Esophagus squamous epithelium (tissue), 5 donors: ENCODE data around the gene FAM153A. TPM values are rescaled to one million over a fixed set of nuclear protein-coding genes. Genes with fewer than 3 reads are reported as not detected.
"Not testable (repeated sequence)": the region's sequence is repeated elsewhere in the genome, so short reads cannot be mapped to it uniquely, and the experiment has no call there.

Experiments used
- DNase-seq: peaks from one replicate; lab custom pipeline; 2025; lab: John Stamatoyannopoulos, UW
- H3K27ac ChIP-seq, 4 donors: fragments of 200-600 bp; sonication (generic); one replicate each; pipeline ENCODE4 v1.5.1; 2016 to 2019; ENCODE audit warnings: mild to moderate bottlenecking in 1 of 4
- H3K27me3 ChIP-seq, 4 donors: fragments of 200-600 bp; sonication (generic); 1 replicate in 3 of 4; 2 replicates in 1 of 4; pipeline versions ENCODE4 v1.5.1 to v1.6.0; 2017 to 2021; ENCODE audit warnings: antibody characterized with exemption in 1 of 4
- H3K36me3 ChIP-seq, 3 donors: fragments of 200-600 bp; sonication (generic); one replicate each; pipeline ENCODE4 v1.5.1; 2016 to 2019
- H3K4me1 ChIP-seq, 3 donors: fragments of 200-600 bp; sonication (generic); one replicate each; pipeline ENCODE4 v1.5.1; 2017 to 2019
- H3K4me3 ChIP-seq, 4 donors: fragments of 200-600 bp; sonication (generic); 1 replicate in 3 of 4; 2 replicates in 1 of 4; pipeline ENCODE4 v1.5.1; 2016 to 2019; ENCODE audit warnings: mild to moderate bottlenecking in 2 of 4, moderate library complexity in 1 of 4
- H3K9me3 ChIP-seq, 3 donors: fragments of 200-600 bp; sonication (generic); one replicate each; pipeline ENCODE4 v1.5.1; 2016 to 2019
- WGBS, 2 donors: methylation state at CpG; one replicate each; pipeline ENCODE4 v1.1.5; 2018; 5-methylcytosine and 5-hydroxymethylcytosine counted together
- intact Hi-C: fragments of 100-400 bp; cut with DNase I; formaldehyde crosslinking; loops from one replicate; pipeline ENCODE4 v1.15.0; 2022
- total RNA-seq, 4 donors: library from RNA; depleted of rRNA; stranded (reverse); fragments of >200 nt; gene quantifications; one replicate each; pipeline ENCODE4 v1.1.0, GENCODE V29; 2016
- donor health status: DM: yes; HTN: yes; CAD: no.

Gene FAM153A
- total RNA-seq, 4 donors from 2014 or later = 0.40 to 6.3 (median 0.57) TPM; not detected in 1

DNA sequence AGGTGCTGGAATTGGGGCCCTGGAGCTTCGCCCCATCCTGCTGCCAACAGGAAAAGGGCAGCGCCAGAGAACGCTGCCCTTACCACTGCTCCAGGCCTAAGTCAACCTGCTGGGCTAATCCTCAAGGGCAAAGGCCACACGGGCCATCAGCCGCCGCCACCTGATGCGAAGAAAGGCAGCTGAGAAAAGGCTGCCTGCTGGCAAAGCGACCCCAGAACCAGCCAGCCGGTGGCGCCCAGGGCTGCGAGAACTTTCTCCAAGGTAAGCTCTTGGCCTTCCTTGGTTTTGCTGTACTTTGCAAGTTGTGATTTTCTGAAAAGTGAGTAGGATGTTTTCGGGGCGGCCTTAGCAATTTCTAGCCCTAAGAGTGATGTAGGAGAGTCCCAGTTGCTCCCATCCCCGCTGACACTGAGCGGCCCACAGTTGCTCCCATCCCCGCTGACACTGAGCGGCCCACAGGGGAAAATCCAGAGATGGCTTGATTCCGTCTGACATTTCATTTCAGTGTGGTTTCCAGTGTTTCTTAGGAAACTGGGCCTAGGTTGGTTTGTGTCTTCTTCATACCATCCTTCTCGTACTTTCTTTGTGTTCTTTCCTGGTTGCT lies 15.6 kb upstream of the FAM153A start:
- H3K4me3 ChIP-seq, H3K27ac ChIP-seq, DNase-seq, H3K9me3 ChIP-seq, H3K4me1 ChIP-seq, H3K27me3 ChIP-seq, H3K36me3 ChIP-seq, intact Hi-C loops: not testable (repeated sequence)
- WGBS, 2 donors = no CpG with 5 or more reads among the region's 19 CpGs

DNA sequence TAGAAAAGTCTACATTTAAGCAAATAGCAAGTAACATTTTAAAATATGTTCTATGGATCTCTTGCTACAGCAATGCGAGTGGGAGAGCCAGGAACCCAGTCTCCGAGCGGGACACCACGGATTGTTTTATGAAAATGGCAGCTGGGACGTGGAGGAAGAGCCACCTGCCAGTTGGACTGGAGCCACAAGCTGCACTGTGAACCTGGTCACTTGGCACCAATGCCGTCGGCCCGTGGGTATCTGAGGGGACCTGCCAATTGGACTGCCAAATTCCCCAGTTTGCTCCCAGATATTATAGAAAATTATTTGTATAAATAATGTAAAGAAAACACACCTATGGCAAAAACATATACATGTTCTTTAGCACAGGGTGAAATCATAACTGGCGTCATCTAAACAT lies 10.6 kb upstream of the FAM153A start:
- H3K27me3 ChIP-seq, H3K4me1 ChIP-seq, H3K9me3 ChIP-seq, DNase-seq, intact Hi-C loops, H3K36me3 ChIP-seq, H3K4me3 ChIP-seq, H3K27ac ChIP-seq: not testable (repeated sequence)
- 51% methylated on average over 4 of the region's 9 CpGs; no CpG with 5 or more reads in 1 of the 2 donors for WGBS, 2 donors

DNA sequence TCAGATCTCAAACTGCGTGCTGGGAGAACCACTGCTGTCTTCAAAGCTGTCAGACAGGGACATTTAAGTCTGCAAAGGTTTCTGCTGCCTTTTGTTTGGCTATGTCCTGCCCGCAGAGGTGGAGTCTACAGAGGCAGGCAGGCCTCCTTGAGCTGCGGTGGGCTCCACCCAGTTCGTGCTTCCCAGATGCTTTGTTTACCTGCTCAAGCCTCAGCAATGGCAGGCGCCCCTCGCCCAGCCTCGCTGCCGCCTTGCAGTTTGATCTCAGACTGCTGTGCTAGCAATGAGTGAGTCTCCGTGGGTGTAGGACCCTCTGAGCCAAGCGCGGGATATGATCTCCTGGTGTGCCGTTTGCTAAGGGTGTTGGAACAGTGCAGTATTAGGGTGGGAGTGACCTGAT lies 8.9 kb upstream of the FAM153A start:
- WGBS, 2 donors = 85% methylated on average over 4 of the region's 12 CpGs; no CpG with 5 or more reads in 1 of the 2 donors
- intact Hi-C loops = not testable (repeated sequence)

DNA sequence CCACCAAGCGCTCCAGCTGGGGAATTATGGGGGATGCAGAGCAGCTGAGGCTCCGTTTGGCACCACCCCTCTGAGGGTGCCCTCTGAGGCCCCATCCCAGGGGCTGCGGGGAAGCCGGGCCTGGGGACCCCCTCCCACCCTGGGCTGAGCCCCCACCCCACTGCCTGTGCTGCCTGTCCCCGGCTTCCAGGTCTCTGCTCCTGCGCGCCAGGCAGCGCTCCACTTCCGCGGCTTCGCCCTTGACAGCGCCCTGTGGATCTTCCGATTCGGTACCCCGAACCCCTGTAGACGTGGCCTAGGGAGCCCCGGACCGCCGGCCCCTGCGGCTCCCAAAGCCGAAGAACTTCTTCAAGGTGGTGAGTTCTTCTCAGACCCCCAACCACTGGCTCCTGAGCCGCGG lies 530 bp downstream of the FAM153A start:
- intact Hi-C loops, H3K36me3 ChIP-seq: not testable (repeated sequence)
- no CpG with 5 or more reads among the region's 23 CpGs for WGBS, 2 donors

More for the DNA sequence above, 8.9 kb upstream of the FAM153A start:
- DNase-seq, H3K27ac ChIP-seq, H3K4me1 ChIP-seq, H3K4me3 ChIP-seq, H3K27me3 ChIP-seq, H3K9me3 ChIP-seq, H3K36me3 ChIP-seq: not testable (repeated sequence)

DNA sequence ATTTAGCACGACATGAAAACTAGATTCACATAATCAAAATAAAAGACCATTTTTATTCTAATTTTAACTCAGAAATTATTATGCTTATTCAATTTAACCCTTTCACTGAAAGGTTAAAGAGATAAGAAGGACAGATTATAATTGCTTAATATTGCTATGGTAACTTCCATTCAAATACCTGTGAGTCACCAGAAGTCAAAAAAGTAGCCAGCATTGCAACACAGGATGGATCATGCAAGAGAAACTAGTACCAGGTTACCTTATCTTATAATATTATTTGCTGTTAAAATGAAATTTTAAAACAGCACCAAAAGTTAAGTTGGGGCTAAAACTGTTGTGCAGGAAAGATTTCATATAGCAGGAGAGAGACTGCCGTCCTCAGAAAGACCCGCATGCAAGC lies 11.5 kb downstream of the FAM153A start:
- DNase-seq = not testable (repeated sequence)
- 33% methylated on average over 1 of the region's 3 CpGs; no CpG with 5 or more reads in 1 of the 2 donors for WGBS, 2 donors

More for the DNA sequence above, 530 bp downstream of the FAM153A start:
- not testable (repeated sequence) for H3K9me3 ChIP-seq, H3K4me3 ChIP-seq, H3K4me1 ChIP-seq, H3K27me3 ChIP-seq, DNase-seq, H3K27ac ChIP-seq

DNA sequence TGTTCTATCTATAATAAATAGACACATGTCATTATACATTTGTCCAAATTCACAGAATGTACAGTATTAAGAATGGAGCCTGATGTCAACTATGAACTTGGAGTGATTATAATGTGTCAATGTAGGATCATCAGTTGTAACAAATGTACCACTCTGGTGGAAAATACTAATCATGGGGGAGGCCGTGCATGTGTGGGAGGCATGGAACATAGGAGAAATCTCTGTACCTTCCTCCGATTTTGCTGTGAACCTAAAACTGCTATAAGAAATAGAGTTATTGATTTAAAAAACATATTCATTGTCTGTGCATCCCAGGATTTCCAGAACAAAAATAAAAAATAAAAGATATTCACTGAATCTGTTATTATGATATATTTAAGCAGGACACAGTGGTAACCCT lies 12.1 kb downstream of the FAM153A start:
- intact Hi-C loops, DNase-seq, H3K27me3 ChIP-seq, H3K27ac ChIP-seq, H3K4me1 ChIP-seq, H3K4me3 ChIP-seq, H3K36me3 ChIP-seq, H3K9me3 ChIP-seq: not testable (repeated sequence)
- 84% methylated on average over 2 of the region's 2 CpGs; no CpG with 5 or more reads in 1 of the 2 donors for WGBS, 2 donors

More for the DNA sequence above, 11.5 kb downstream of the FAM153A start:
- H3K4me1 ChIP-seq, H3K4me3 ChIP-seq, intact Hi-C loops, H3K27me3 ChIP-seq, H3K9me3 ChIP-seq, H3K27ac ChIP-seq, H3K36me3 ChIP-seq: not testable (repeated sequence)

DNA sequence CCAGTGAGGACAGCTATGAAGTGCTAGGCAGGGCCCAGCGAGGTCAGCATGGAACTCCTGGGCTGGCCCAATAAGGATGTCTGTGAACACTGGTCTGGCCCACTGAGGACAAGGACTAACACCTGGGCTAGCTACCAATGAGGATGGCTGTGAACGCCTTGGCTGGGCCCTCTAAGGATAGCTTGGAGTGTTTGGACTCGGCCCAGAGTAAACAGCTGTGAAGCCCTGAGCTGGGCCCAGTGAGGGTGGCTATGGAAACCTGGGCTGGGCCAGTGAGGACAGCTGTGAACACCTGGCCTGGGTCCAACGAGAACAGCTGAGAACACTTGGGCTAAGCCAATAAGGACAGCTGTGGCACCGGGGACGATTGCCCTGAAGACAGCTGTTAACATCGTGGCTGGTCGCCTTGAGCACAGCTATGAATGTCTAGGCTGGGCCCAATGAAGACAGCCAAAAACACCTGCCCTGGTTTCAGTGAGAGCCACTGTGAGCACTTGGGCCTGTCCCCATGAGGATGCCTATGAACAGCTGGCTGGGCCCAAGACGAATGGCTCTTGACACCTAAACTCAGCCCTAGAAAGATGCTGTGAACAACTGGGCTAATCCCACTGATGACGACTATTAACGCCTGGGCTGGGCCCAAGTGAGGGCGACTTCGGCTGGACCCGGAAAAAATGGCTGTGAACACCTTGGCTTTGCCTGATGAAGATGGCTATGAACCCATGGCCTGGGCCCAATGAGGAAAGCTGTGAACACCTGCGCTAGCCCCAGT lies 18.8 kb downstream of the FAM153A start:
- intact Hi-C loops, H3K4me1 ChIP-seq, H3K4me3 ChIP-seq, DNase-seq, H3K27me3 ChIP-seq, H3K27ac ChIP-seq, H3K9me3 ChIP-seq, H3K36me3 ChIP-seq: not testable (repeated sequence)
- WGBS, 2 donors = no CpG with 5 or more reads among the region's 15 CpGs

DNA sequence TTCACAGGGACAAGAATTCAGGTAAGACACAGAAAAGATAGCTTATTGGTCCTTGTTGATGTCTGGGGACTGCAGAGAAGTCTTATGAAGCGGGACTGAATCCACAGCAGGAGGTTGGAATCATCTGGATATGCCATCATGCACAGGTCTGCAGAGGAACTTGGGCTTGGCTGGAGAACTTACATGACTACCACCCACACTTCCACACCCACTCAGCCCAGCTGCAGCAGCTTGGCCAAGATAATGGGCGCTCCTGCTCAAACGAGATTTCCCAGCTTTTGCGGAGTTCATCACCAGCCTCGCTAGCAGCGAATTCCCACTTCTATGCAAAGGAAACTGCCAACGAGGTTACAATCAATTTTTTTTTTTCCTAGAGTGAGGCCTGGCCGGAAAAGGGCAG lies 21.7 kb downstream of the FAM153A start:
- H3K27ac ChIP-seq, H3K9me3 ChIP-seq, H3K4me3 ChIP-seq, DNase-seq, intact Hi-C loops, H3K36me3 ChIP-seq, H3K4me1 ChIP-seq, H3K27me3 ChIP-seq: not testable (repeated sequence)
- WGBS, 2 donors = 81 to 100% methylated on average over 1 to 5 of the region's 8 CpGs

DNA sequence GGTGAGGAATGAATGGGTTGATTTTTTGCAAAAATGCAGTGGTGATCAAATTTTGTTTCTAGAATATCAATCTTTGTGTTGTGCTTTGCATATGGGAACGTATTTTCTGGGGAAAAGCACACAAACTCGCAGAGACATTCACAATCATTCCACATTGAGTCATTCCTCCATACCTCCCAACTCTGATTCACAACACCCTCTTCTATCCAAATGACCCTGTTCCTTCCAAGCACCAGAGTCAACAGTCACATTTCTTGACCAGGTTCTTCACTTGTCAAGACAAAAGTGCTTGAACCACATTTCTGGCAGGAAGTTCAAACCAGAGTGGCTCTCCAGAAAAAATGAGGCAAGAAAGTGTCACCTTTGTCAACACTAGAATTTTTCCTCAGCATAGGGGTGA lies 35.3 kb downstream of the FAM153A start:
- 67 to 70% methylated on average over 1 to 2 of the region's 2 CpGs for WGBS, 2 donors
- intact Hi-C loops = not testable (repeated sequence)

DNA sequence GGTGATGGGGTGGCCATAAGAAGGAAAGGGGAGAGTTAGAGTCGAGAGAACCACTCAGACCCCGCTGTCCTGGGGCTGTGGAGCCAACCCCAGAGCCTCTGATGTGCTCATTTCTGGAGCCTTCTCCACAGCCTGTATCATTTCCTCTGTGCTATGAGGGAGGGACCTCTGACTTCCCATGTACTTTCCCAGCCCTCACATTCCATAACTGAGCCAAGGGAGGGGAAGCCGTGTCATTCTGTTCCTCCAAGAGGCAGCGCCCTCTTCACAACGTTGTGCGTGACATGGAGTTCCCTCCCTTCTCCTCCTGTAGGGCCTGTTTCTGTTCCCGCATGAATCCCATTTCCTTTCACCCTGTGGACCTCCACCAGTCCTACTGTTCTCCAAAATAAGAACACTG lies 57.8 kb downstream of the FAM153A start:
- DNase-seq, H3K9me3 ChIP-seq, H3K36me3 ChIP-seq, intact Hi-C loops, H3K4me3 ChIP-seq, H3K27ac ChIP-seq, H3K27me3 ChIP-seq, H3K4me1 ChIP-seq: not testable (repeated sequence)
- 73% methylated on average over 3 of the region's 7 CpGs; no CpG with 5 or more reads in 1 of the 2 donors for WGBS, 2 donors

More for the DNA sequence above, 35.3 kb downstream of the FAM153A start:
- H3K27ac ChIP-seq, H3K36me3 ChIP-seq, H3K9me3 ChIP-seq, H3K27me3 ChIP-seq, DNase-seq, H3K4me3 ChIP-seq, H3K4me1 ChIP-seq: not testable (repeated sequence)

DNA sequence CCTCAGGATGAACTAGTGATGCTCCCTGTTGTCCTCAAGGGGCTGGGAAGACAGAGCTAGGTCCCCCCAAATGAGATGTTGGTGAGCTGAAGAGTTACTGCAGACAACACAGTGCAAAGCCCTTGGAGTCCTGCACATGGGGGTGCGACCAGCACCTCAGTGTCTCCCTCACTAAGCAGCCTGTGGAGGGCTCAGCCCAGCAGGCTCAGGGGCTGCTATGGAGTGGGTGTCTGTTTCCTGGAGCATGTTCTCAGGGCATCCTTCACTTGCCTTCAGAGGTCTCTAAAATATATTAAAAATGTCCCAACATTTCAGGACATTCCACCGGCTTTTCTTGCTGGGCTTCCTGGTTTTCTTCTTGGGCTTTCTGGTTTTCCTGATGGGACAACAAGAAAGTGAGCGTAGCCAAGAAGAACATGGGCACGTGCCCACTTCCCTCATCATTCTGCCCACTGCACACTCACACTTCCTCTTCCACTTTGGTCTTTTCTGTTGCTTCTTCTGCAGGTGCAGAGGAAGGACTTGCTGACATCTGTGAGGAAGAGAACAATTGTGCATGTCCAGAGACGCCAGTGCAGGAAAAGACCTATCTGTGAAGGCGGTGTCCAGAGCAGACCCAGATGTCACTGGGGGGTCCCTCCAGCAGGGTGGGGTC lies 58.7 kb downstream of the FAM153A start:
- H3K27ac ChIP-seq, DNase-seq, intact Hi-C loops, H3K9me3 ChIP-seq, H3K4me3 ChIP-seq, H3K27me3 ChIP-seq, H3K4me1 ChIP-seq, H3K36me3 ChIP-seq: not testable (repeated sequence)
- no CpG with 5 or more reads among the region's 6 CpGs for WGBS, 2 donors

DNA sequence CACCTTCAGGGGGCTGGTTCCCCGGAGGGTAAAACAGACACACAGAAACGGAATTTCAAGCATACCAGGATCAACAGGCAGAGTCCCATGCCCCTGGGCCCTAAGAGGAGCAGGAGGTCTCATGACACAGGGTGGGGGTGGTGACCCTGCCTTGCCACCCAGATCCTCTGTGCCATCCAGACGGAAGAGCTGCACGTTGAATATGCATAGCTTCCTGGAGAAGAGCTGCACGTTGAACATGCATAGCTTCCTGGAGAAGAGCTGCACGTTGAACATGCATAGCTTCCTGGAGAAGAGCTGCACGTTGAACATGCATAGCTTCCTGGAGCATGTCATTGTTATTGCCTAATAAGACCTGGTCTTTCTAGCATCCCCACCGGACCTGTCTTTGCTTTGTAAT lies 59.9 kb downstream of the FAM153A start:
- H3K9me3 ChIP-seq, H3K27me3 ChIP-seq, intact Hi-C loops, H3K36me3 ChIP-seq, H3K4me1 ChIP-seq, DNase-seq, H3K4me3 ChIP-seq, H3K27ac ChIP-seq: not testable (repeated sequence)
- 80% methylated on average over 1 of the region's 8 CpGs; no CpG with 5 or more reads in 1 of the 2 donors for WGBS, 2 donors

DNA sequence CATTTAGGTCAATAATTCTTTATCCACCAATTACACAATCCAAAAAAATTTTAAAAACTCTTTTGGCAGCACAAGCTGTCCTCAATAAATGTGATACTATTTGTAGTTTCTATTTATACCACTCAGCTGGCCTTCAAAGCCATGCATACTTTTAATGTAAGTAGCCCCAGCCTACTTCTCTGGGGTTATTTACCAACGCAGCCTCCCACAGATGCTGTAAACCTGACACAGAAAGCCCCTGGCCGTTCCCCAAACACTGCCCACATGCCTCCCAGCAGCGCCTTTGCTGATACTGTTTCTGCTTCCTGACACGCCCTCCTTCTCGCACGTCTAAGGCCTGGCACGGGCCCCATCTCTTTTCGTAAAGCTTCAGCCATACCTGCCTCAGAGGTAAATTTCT lies 62.7 kb downstream of the FAM153A start:
- WGBS, 2 donors = no CpG with 5 or more reads among the region's 8 CpGs
- H3K27me3 ChIP-seq, H3K4me3 ChIP-seq, H3K4me1 ChIP-seq, H3K36me3 ChIP-seq, H3K9me3 ChIP-seq, intact Hi-C loops, H3K27ac ChIP-seq, DNase-seq: not testable (repeated sequence)
